SK-N-MC (cell line): ENCODE measurements around the gene CUL4A.

ENCODE experiments used
- DNase-seq: peaks from one replicate; pipeline ENCODE4 v3.0.0-alpha.2; 2011; ENCODE audit warnings: low read depth, low spot score
- H3K27ac ChIP-seq: fragments of 200-600 bp; sonication (generic); 2 replicates; pipeline ENCODE4 v1.5.1; 2016; ENCODE audit warnings: mixed run types
- H3K36me3 ChIP-seq: fragments of 200-600 bp; sonication (generic); 2 replicates; pipeline ENCODE4 v1.6.1; 2017; ENCODE audit warnings: antibody characterized with exemption, low read length, mixed read lengths; ENCODE audit not compliant: insufficient read depth
- H3K4me3 ChIP-seq: fragments of 200-600 bp; sonication (generic); 2 replicates; pipeline ENCODE4 v1.5.1; 2016
- H3K9ac ChIP-seq: fragments of 200-600 bp; sonication (generic); 2 replicates; pipeline ENCODE4 v1.8.0; 2017; ENCODE audit warnings: mixed run types, mixed read lengths; ENCODE audit not compliant: insufficient read length
- H3K9me3 ChIP-seq: fragments of 200-600 bp; sonication (generic); 2 replicates; pipeline ENCODE4 v1.6.1; 2017; ENCODE audit warnings: low read depth, mild to moderate bottlenecking, antibody characterized with exemption, low read length, moderate library complexity, mixed read lengths
- EZH2 ChIP-seq: fragments of 200-600 bp; sonication (generic); IDR thresholded peaks from one replicate; pipeline ENCODE4 v1.6.1; 2017; ENCODE audit warnings: antibody characterized with exemption
- FOXP2 ChIP-seq: optimal IDR thresholded peaks from 2 replicates; pipeline ENCODE3; 2011; ENCODE audit warnings: mild to moderate bottlenecking, moderate library complexity; ENCODE audit not compliant: insufficient read depth; ENCODE audit errors: extremely low read length, control extremely low read depth
- POLR2AphosphoS5 ChIP-seq: IDR thresholded peaks from 2 replicates; pipeline ENCODE4 v1.6.1; 2012; ENCODE audit warnings: mild to moderate bottlenecking, low read depth, low read length, borderline replicate concordance

The CUL4A gene

GRCh38 chr13:113296823-113297369 lies 87.5 kb downstream of the CUL4A start, which contains the start of gene LAMP1:
Gene LAMP1, plus strand, starts transcription at chr13:113297239. Its CDS starts 196 bp downstream, at chr13:113297435.
- TF ChIP-seq POLR2AphosphoS5 (peak; percentile 48; the same call in 1 of the 2 replicates), FOXP2 (peak; percentile 71), EZH2 (no peak)
- Histone ChIP-seq H3K27ac (peak within 1 kb of the TSS; percentile 91), H3K9ac (peak within 1 kb of the TSS; percentile 95)

GRCh38 chr13:113297370-113298042 lies 88.1 kb downstream of the CUL4A start:
- H3K36me3 ChIP-seq: no peaks in the 10 kb centered on the region
- H3K4me3 ChIP-seq: peak overlapping the region; percentile 97
- TF ChIP-seq FOXP2: no peak
- no peak for DNase-seq
- peak overlapping the region; percentile 95 for H3K9ac ChIP-seq
- H3K27ac ChIP-seq: no peak overlapping the region
- no peaks in the 10 kb centered on the region for H3K9me3 ChIP-seq

More at GRCh38 chr13:113296823-113297369, 87.5 kb downstream of the CUL4A start, which contains the start of gene LAMP1:
- DNase-seq: peak; percentile 44
- Histone ChIP-seq H3K9me3 (no peaks in the 10 kb centered on the region), H3K4me3 (peak within 1 kb of the TSS; percentile 97), H3K36me3 (no peaks in the 10 kb centered on the region)

GRCh38 chr13:113298043-113298945 lies 88.9 kb downstream of the CUL4A start:
- no peak for TF ChIP-seq EZH2
- no peak for TF ChIP-seq FOXP2
- Histone ChIP-seq H3K9me3 (no peaks in the 10 kb centered on the region), H3K4me3 (peak overlapping the region; percentile 97), H3K27ac (no peak overlapping the region), H3K9ac (peak overlapping the region; percentile 95), H3K36me3 (no peaks in the 10 kb centered on the region)
- DNase-seq: no peak

- DNase-seq: no peak
- Histone ChIP-seq H3K4me3 (no peak overlapping the region), H3K9me3 (no peaks in the 10 kb centered on the region), H3K36me3 (no peaks in the 10 kb centered on the region), H3K9ac (no peak overlapping the region), H3K27ac (no peak overlapping the region)
- TF ChIP-seq FOXP2 (no peak), EZH2 (no peak), POLR2AphosphoS5 (no peak)
Measured at GRCh38 chr13:113299951-113300350, 90.5 kb downstream of the CUL4A start.

GRCh38 chr13:113302986-113303385 lies 93.6 kb downstream of the CUL4A start:
- H3K9ac ChIP-seq: no peak overlapping the region
- H3K9me3 ChIP-seq: no peaks in the 10 kb centered on the region
- no peak for TF ChIP-seq POLR2AphosphoS5
- no peak for TF ChIP-seq FOXP2
- TF ChIP-seq EZH2: no peak
- no peak overlapping the region for H3K4me3 ChIP-seq
- DNase-seq: no peak
- no peak overlapping the region for H3K27ac ChIP-seq
- no peaks in the 10 kb centered on the region for H3K36me3 ChIP-seq

- TF ChIP-seq EZH2 (no peak), FOXP2 (no peak), POLR2AphosphoS5 (no peak)
- no peak overlapping the region for H3K4me3 ChIP-seq
- peak overlapping the region; percentile 17 for H3K9ac ChIP-seq
- DNase-seq: no peak
- no peak overlapping the region for H3K27ac ChIP-seq
- H3K36me3 ChIP-seq: peaks cover under 1% of the 10 kb centered on the region; the same call in 1 of the 2 replicates
- H3K9me3 ChIP-seq: no peaks in the 10 kb centered on the region
Measured at GRCh38 chr13:113304121-113304520, 94.7 kb downstream of the CUL4A start.

GRCh38 chr13:113305208-113305607 lies 95.8 kb downstream of the CUL4A start:
- no peak overlapping the region for H3K4me3 ChIP-seq
- H3K36me3 ChIP-seq: peaks cover 9% of the 10 kb centered on the region; the same call in 1 of the 2 replicates
- H3K9me3 ChIP-seq: no peaks in the 10 kb centered on the region
- TF ChIP-seq FOXP2 (no peak), POLR2AphosphoS5 (no peak), EZH2 (no peak)
- H3K27ac ChIP-seq: no peak overlapping the region
- no peak for DNase-seq
- H3K9ac ChIP-seq: no peak overlapping the region

- no peak overlapping the region for H3K27ac ChIP-seq
- H3K4me3 ChIP-seq: no peak overlapping the region
Measured at GRCh38 chr13:113307491-113307890, 98.1 kb downstream of the CUL4A start.

More at GRCh38 chr13:113307491-113307890, 98.1 kb downstream of the CUL4A start:
- no peak overlapping the region for H3K9ac ChIP-seq
- no peaks in the 10 kb centered on the region for H3K9me3 ChIP-seq
- DNase-seq: no peak
- H3K36me3 ChIP-seq: peaks cover 25% of the 10 kb centered on the region; the same call in 1 of the 2 replicates
- TF ChIP-seq POLR2AphosphoS5 (no peak), EZH2 (no peak), FOXP2 (no peak)
